Hematopoietic multipotent progenitor cell treated with erythropoietin and hydrocortisone succinate and interleukin-3 and kit ligand, for 15 days (in vitro differentiated cells): ENCODE results near the gene MLKL.
"Not testable (repeated sequence)": the region's sequence is repeated elsewhere in the genome, so short reads cannot be mapped to it uniquely, and the experiment has no call there.

Experiments used
- DNase-seq: peaks from one replicate; pipeline ENCODE4 v3.0.0-alpha.2; 2015; ENCODE audit warnings: low spot score

Gene MLKL

DNA sequence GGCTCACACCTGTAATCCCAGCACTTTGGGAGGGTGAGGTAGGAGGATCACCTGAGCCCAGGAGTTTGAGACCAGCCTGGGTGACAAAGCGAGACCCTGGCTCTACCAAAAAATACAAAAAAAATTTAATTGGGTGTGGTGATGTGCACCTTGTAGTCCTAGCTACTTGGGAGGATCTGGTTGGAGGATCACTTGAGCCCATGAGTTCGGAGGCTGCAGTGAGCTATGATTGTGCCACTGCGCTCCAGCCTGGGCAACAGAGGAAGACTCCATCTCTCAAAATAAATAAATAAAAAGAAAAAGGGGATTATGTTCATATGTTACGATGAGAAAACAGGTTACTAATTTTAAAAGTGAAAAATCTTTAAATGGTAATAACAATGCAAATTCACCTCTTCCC, 996 bp downstream of the MLKL start:
- no peak for DNase-seq

- no peak for DNase-seq
These were observed 2.4 kb downstream of the MLKL start for GRCh38 chr16:74698222-74698621.

DNA sequence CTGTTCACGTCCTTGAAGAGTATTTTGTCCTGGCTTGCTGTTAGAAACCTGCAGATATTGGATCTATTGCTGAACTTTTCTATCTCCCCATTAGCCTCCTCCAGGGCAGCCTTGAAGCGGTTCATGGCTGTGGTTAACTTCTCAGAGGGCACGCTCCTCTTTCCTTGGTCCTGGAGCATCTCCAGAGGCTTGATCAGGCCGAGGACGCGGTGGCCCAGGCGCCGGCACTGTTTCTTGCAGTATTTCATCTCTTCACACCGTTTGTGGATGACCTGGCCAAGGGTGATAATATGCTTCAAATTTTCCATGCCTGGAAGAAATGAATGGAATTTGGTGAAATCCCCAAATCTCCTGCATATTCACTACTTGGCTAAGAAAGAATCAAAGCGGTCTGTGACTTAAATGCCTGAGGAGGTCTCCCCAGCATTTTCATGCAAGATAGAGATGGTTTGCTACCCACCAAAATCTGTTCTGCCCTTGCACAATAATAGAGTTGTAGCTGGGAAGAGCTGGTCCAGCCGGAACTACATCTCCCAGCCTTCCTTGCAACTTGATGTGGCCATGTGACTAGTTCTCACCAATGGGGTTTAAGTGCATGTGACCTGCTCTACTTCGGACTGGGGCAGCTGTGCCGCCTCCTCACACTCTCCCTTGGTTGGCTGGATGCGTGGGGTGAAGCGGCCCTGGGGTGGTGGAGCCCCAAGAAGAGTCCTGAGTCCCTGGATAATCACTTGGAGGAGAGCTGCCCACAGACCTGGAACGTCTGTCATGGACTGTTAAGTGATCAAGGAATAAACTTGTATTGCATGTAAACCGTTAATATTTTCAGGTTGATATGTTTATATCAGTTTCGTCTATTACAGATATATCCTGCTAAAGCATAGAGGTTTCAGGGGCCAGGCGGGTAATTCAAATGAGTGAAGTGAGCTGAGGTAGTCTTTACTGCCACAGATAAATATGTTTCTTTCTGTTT, 4.9 kb downstream of the MLKL start:
- peak; percentile 83 for DNase-seq

- no peak for DNase-seq
These were observed 9.4 kb downstream of the MLKL start for GRCh38 chr16:74691093-74691855.

- no peak for DNase-seq
These were observed 18.1 kb downstream of the MLKL start for GRCh38 chr16:74682556-74682955.

DNA sequence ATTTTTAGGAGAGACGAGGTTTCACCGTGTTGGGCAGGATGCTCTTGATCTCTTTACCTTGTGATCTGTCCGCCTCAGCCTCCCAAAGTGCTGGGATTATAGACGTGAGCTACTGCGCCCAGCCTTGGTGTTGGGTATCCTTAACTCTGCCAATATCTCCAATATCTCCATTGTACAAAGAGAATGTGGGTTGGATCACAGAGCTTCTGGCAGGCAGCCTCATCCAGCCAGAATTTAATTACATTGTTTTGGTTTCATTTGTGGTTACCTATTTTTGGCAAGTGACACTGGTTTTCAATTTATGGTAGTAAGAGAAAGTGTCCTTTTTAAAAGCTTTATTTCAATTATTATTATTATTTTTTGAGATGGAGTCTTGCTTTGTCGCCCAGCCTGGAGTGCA, 20.0 kb downstream of the MLKL start:
- DNase-seq: no peak

GRCh38 chr16:74679983-74680382, 20.7 kb downstream of the MLKL start:
- no peak for DNase-seq

- no peak for DNase-seq
These were observed 22.8 kb downstream of the MLKL start for GRCh38 chr16:74677868-74678267.

DNA sequence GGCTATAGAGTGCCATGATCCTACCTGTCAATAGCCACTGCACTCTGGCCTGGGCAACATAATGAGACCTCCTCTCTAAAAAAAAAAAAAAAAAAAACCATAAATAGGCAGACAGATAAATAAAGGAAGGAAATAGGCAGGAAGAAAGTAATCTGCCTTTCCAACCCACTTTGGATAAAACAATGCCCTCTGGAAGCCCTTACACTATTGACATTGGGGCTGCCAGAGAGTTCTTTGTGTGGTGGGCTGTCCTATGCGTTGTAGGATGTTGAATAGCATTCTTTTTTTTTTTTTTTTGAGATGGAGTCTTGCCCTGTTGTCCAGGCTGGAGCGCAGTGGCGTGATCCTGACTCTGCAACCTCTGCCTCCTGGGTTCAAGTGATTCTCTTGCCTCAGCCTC, 26.8 kb downstream of the MLKL start:
- DNase-seq: no peak

DNA sequence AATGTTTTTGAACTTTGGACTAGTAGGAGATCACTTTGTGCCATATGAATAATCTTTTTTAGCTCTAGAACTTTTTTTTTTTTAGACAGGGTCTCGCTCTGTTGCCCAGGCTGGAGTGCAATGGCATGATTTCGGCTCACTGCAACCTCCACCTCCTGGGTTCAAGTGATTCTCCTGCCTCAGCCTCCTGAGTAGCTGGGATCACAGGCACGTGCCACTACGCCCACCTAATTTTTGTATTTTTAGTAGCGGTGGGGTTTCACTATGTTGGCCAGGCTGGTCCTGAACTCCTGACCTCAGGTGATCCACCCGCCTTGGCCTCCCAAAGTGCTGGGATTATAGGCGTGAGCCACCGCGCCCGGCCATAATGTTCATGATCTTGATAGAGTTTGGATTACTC, 31.8 kb downstream of the MLKL start:
- DNase-seq: not testable (repeated sequence)

DNA sequence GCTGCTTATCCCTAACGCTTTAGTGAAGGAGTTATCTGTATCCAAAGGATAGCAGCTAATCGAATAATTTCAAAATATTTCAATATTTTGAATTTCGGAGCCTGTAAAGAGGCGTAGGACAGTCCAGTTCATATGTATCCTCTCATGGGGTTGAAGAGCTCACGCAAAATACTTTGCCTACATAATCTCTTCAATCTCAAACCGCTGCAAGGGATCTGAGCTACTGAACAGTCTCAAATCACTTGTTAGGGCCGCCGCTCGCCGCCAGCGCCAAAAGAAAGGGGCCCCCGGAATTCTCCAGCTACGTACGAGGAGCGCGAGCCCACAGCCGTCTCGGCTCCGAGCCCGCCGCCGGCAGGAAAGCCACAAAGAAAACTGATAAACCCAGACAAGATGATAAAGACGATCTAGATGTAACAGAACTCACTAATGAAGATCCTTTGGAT, 33.4 kb downstream of the MLKL start:
- no peak for DNase-seq

GRCh38 chr16:74666425-74667254, 34.0 kb downstream of the MLKL start, which contains the start of gene RFWD3:
Gene RFWD3 (minus strand): TSS chr16:74666877. CDS start chr16:74661449, 5,428 bp downstream.
- peak; percentile 98 for DNase-seq

GRCh38 chr16:74666010-74666421, 34.6 kb downstream of the MLKL start:
- DNase-seq: no peak

DNA sequence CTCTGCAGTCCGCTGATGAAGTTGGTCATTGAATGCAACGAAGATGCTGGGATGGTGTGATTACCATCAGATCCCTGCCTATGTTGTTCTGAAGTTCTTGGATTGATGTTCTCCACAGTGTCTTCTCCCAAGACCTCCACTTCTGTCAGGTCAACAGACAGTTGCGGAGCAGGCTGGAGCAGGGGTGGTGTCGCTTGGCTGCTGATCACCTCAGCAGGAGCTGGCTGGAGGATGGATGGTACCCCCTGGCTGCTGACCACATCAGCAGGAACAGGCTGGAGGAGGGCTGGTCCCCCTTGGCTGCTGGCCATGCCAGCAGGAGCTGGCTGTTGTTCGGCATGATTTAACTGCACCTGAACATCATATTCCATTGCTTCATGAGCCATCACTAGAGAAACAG, 39.6 kb downstream of the MLKL start:
- no peak for DNase-seq

GRCh38 chr16:74660383-74660782, 40.3 kb downstream of the MLKL start:
- no peak for DNase-seq

DNA sequence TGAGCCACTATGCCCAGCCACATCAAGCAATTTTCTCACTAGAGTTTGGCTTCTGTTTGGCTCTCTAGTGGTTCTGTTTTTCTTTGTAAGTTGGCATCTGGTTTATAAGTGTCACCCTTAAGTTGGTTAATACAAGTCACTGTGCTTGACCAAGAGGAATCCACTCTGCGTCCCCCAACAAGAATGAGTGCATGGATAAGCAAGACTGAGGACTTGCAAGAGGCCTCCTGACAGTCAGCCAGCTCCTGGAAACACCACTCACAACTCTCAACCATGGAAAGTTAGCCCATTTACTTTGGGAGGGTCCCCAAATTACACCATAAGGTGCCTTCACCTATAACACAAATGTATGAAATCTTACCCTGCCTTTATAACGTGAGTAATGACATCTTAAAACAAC, 41.6 kb downstream of the MLKL start:
- DNase-seq: no peak

DNA sequence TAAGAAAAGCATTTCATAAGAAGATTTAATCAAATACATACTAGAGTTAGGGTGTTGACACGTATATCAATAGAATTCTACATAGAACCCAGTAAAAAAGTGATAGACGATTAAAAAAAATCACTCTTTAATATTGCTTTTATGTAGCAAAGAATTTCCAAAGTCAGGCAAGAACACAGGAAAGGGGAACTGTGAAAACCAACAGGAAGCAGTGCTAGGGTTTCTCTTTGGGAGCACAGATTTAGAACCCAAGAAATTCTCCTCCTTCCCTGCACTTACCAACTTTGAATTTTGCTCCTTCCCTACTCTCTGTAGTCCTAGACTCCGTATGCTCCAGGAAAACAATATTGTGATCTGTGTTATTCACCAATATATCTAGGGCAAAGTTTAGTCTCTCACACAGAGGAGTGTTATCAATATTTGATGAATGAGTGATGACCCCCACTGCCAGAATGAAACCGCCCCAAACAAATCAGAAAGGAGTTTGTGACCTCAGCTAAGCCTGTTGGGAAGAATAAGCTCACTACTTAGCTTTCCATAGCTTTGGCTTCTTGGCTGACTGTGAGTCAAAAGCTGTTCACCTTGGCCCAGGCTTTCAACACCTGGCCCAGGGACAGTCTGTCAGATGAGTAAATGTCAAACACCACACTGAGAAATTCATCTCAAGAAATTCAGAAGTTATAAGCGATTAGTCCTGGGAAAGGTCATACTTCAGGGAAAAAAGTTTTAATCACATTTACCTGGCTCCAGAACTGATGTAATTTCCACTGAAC, 42.6 kb downstream of the MLKL start:
- no peak for DNase-seq

DNA sequence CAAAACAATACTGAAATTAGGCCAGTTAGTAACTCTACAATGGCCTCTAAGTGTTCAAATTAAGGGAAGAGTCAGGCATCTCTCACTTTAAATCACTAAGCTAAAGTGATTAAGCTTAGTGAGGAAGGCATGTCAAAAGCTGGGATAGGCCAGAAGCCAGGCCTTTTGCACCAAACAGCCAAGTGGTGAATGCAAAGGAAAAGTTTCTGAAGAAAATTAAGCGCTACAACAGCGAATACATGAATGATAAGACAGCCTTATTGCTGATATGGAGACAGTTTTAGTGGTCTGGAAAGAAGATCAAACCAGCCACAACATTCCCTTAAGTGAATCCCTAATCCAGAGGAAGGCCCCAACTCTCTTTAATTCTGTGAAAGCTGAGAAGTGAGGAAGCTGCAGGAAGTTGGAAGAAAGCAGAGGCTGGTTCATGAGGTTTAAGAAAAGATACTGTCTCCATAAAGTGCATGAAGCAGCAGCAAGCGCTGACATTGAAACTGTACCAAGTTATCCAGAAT, 46.1 kb downstream of the MLKL start:
- DNase-seq: no peak

- DNase-seq: not testable (repeated sequence)
These were observed 47.8 kb downstream of the MLKL start for GRCh38 chr16:74652883-74653282.

- no peak for DNase-seq
These were observed 48.4 kb downstream of the MLKL start for GRCh38 chr16:74652249-74652648.

DNA sequence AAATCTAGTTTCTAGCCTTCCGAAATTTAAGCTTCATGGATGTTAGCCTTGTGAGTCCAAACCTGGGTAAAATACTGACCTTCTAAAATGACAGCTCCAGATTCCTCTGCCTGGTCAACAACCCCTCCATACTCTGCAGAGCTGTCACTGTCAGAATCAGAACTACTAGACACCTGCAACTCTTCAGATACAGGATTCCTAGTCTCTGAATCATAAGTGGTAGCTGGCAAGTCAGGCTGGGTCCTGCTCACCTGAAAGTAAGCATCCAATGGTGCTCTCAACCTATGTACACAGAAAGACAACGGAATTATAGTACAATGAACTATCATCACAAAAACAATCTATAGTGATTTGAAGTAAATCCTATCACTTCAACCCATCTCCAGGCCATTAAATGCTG, 48.8 kb downstream of the MLKL start:
- no peak for DNase-seq
